Measurements from ENCODE around the gene ARPIN. TPM values are rescaled to one million over a fixed set of nuclear protein-coding genes. Genes with fewer than 3 reads are reported as not detected.

The ARPIN gene
- total and polyA plus RNA-seq, 10 of the 15 experiments (the other 5 are each of a cell fraction or from before 2014, with no cell fraction given), result 0.02 to 0.04 TPM; not detected in 8

DNA sequence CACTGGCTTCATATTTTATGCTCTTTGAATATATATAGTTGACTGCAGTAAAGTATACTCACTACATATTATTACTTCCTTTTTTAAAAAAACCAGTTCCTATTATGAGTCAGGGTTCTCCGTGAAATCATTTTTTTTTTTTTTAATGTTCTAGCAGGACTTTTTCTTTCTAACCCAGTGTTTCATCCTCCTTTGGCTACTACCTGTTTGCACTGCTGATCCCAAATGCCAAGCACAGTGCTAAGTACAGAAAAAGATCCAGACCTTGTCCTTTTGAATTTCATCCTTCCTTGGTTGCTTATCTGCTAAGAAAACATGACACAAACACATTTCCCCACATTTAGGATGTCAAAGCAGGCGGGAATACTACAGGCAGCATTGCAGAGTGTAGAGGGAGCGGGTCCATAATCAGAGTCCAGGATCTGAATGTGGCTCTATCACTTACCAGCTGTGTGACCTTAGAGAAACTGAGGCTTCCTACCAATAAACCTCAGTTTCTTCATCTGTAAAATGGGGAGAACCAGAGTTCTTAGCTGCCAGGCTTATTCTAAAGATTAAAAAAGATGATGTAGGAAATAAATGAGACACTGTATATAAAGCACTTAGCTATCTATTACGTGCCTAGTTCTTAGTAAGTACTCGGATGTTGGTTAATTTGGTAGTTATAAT lies 60.9 kb downstream of the ARPIN start (continued):
- TF ChIP-seq CUX1 (IDR thresholded peaks at IDR 0.05; ENCODE audit: insufficient replicate concordance, low read depth, low read length), result no peak
- TF ChIP-seq CREM (IDR thresholded peaks at IDR 0.05; ENCODE audit: low read depth), result no peak
- 0 out of 2 replicates have a peak, but pooled peaks have one; percentile 32 for TF ChIP-seq RELB (IDR thresholded peaks at IDR 0.05; ENCODE audit: low read depth)
- no peak for TF ChIP-seq TARDBP (IDR thresholded peaks at IDR 0.05; ENCODE audit: borderline replicate concordance)
- peak; percentile 53; the same call in 1 of the 2 replicates for TF ChIP-seq IRF4 (IDR thresholded peaks at IDR 0.05; ENCODE audit: low read depth, low read length)
- TF ChIP-seq, protein P1, sequence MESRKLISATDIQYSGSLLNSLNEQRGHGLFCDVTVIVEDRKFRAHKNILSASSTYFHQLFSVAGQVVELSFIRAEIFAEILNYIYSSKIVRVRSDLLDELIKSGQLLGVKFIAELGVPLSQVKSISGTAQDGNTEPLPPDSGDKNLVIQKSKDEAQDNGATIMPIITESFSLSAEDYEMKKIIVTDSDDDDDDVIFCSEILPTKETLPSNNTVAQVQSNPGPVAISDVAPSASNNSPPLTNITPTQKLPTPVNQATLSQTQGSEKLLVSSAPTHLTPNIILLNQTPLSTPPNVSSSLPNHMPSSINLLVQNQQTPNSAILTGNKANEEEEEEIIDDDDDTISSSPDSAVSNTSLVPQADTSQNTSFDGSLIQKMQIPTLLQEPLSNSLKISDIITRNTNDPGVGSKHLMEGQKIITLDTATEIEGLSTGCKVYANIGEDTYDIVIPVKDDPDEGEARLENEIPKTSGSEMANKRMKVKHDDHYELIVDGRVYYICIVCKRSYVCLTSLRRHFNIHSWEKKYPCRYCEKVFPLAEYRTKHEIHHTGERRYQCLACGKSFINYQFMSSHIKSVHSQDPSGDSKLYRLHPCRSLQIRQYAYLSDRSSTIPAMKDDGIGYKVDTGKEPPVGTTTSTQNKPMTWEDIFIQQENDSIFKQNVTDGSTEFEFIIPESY (IDR thresholded peaks at IDR 0.05), result no peak
- TF ChIP-seq ATF2 (IDR thresholded peaks at IDR 0.05; ENCODE audit: low read length), result peak; percentile 30; the same call in 1 of the 2 replicates
- TF ChIP-seq, protein P2, sequence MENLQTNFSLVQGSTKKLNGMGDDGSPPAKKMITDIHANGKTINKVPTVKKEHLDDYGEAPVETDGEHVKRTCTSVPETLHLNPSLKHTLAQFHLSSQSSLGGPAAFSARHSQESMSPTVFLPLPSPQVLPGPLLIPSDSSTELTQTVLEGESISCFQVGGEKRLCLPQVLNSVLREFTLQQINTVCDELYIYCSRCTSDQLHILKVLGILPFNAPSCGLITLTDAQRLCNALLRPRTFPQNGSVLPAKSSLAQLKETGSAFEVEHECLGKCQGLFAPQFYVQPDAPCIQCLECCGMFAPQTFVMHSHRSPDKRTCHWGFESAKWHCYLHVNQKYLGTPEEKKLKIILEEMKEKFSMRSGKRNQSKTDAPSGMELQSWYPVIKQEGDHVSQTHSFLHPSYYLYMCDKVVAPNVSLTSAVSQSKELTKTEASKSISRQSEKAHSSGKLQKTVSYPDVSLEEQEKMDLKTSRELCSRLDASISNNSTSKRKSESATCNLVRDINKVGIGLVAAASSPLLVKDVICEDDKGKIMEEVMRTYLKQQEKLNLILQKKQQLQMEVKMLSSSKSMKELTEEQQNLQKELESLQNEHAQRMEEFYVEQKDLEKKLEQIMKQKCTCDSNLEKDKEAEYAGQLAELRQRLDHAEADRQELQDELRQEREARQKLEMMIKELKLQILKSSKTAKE (IDR thresholded peaks at IDR 0.05; ENCODE audit: low read depth, poor library complexity, severe bottlenecking), result no peak
- TF ChIP-seq, protein P3, sequence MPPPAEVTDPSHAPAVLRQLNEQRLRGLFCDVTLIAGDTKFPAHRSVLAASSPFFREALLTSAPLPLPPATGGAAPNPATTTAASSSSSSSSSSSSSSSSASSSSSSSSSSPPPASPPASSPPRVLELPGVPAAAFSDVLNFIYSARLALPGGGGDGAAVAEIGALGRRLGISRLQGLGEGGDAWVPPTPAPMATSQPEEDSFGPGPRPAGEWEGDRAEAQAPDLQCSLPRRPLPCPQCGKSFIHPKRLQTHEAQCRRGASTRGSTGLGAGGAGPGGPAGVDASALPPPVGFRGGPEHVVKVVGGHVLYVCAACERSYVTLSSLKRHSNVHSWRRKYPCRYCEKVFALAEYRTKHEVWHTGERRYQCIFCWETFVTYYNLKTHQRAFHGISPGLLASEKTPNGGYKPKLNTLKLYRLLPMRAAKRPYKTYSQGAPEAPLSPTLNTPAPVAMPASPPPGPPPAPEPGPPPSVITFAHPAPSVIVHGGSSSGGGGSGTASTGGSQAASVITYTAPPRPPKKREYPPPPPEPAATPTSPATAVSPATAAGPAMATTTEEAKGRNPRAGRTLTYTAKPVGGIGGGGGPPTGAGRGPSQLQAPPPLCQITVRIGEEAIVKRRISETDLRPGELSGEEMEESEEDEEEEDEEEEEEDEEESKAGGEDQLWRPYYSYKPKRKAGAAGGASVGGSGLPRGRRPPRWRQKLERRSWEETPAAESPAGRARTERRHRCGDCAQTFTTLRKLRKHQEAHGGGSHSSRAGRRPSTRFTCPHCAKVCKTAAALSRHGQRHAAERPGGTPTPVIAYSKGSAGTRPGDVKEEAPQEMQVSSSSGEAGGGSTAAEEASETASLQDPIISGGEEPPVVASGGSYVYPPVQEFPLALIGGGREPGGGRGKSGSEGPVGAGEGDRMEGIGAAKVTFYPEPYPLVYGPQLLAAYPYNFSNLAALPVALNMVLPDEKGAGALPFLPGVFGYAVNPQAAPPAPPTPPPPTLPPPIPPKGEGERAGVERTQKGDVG (CRISPR knock-in tag; IDR thresholded peaks at IDR 0.05), result no peak
- peak; percentile 64 for TF ChIP-seq MEF2B (IDR thresholded peaks at IDR 0.05; ENCODE audit: partially characterized antibody, poor library complexity, severe bottlenecking)
- TF ChIP-seq DPF2 (IDR thresholded peaks at IDR 0.05), result peak; percentile 60; the same call in 1 of the 2 replicates
- peak; percentile 45; the same call in 1 of the 2 replicates for TF ChIP-seq MEF2A (IDR thresholded peaks at IDR 0.05; ENCODE audit: insufficient read depth, low read depth, low read length)
